Measurements from ENCODE around the gene COL23A1.
"Not testable (repeated sequence)": the region's sequence is repeated elsewhere in the genome, so short reads cannot be mapped to it uniquely, and the experiment has no call there.

Gene COL23A1

GRCh38 chr5:178313316-178313715 is 276.9 kb downstream of the COL23A1 start:
- DNase-seq: no peak

GRCh38 chr5:178312880-178313282 is 277.3 kb downstream of the COL23A1 start:
- DNase-seq: no peak

GRCh38 chr5:178310130-178310865 is 279.9 kb downstream of the COL23A1 start:
- no peak for DNase-seq

DNA sequence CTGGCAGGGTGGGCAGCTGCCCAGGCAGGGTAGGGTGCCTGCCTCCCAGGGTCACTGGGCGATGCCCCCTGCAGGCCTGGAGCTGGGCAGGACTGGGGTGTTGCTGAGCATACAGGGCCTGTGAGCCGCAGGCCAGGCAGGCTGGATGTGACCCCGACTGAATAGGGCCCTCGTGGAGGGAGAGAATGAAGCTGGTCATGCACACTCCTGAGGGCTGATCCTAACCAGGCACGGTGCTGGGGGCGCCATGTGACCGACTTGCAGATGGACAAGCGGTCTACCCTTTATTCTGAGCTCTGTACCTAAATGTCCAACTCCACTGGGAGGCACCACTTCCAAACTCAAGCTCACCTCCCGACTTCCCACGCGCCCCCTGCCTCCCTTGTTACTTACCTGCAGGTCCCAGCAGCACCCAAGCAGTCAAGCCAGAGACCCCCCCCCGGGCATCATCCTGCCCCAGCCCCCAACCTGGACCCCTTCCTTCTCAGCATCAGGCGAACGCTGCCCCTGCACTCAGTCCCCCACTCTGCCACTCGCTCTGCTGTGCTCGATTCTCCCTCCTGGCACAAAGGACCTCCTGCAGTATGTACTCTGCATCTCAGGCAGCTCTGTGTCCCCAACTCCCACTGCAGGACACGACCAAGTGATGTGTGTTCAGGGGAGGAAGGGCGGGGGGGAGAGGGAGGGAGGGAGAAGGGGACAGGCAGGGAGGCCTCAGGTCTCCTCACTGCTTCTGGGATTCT is 280.8 kb downstream of the COL23A1 start:
- no peak for DNase-seq

- no peak for DNase-seq
These were observed 281.6 kb downstream of the COL23A1 start for GRCh38 chr5:178308541-178309092.

- no peak for DNase-seq
These were observed 282.7 kb downstream of the COL23A1 start for GRCh38 chr5:178307267-178308045.

- no peak for DNase-seq
These were observed 283.6 kb downstream of the COL23A1 start for GRCh38 chr5:178306430-178307225.

DNA sequence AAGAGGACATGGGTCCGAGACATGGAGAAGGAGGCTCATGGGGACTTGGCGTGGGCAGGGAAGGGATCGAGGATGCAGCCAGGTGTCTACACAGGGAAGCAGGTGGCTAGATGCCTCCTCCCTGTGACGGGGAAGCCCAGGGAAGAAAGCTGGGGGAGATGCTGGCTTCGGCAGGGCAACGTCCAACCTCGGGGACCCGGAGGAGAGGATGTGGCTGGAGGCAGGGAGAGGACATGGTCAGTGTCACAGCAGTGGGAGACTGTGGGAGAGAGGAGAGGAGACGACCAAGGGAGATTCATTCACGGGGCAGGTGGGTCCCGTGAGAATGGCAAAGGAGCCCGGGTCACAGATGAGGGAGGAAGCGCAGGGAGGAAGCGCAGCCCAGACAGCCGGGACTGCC is 284.4 kb downstream of the COL23A1 start:
- no peak for DNase-seq

DNA sequence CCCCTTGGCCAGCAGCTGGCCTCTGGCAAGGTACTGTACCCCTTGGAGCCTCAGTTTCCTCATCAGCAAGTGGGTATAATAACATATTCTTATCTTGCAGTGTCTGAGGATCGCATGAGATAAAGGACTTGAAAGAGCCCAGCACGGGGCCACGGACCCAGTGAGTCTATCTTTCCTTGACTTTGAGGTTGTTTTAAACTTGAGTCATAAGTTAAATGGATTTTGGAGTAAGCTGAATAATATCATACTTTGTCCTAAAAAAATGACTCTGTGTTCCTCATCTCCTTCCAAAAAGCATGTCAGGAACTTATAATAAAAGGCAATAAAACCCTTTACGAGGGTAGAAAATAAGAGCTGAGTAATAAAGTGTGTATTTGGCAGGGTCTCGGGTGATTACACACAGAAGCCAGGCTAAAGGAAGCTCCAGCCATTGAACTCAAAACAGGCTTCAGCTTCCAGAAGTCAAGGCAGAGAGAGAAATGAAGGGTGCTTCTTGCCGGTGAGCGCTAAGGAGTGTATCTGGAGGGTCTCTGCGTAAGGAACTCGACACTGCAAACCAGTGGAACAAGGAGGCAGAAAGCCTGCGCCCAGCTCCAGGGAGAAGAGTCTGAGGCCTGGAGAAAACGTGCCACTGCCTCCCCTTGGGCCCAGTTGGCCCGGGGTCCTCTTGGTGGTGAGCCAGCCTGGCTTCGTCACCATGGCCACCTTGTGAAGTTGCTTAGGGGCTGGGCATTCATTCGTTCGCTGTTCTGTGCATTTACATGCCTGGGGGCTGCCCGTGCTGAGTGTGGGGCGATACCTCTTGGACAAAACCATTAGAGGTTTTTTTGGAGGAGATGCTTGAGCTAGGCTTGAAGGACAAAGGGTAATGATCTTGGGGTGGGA is 285.2 kb downstream of the COL23A1 start:
- no peak for DNase-seq

GRCh38 chr5:178304016-178304415 is 286.2 kb downstream of the COL23A1 start:
- DNase-seq: no peak

DNA sequence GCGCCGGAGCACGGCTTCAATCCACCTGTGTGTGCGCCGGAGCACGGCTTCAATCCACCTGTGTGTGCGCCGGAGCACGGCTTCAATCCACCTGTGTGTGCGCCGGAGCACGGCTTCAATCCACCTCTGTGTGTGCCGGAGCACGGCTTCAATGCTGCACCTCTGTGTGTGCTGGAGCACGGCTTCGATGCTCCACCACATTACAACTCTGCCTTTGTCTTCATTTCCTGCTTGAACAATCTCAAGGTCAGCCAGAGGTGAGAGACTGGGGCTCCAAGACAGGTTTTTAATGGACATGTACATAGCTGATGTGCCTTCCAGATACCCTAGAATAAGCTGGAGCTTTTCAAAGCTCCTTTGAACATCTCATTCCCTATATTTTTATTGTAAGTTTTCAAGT is 287.9 kb downstream of the COL23A1 start:
- not testable (repeated sequence) for DNase-seq

GRCh38 chr5:178301641-178302040 is 288.6 kb downstream of the COL23A1 start:
- DNase-seq: no peak

DNA sequence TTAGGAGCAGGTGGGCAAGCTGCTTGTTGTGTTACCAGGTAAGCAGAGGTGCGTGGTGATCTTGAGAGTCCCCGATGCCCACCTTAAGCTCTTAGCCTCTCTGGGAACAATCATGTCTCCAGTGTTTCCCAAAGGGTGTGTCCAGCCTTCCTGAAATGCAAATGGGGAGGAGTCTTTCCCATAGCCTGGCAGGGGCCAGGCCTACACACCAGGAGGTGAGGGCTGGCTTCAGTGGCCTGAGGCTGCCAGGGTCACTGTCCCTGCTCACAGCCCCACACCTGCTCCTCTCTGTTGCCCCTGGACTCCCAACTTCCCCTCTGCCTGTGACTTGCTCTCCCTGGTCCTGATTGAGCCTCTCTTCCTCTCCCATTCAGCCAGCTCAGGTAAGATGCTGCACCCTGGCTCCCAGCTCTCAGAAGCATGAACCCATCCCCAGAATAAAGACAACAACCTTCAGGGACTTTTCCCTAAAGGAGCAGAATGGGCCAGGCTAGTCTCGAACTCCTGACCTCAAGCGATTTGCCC is 291.8 kb downstream of the COL23A1 start:
- no peak for DNase-seq

DNA sequence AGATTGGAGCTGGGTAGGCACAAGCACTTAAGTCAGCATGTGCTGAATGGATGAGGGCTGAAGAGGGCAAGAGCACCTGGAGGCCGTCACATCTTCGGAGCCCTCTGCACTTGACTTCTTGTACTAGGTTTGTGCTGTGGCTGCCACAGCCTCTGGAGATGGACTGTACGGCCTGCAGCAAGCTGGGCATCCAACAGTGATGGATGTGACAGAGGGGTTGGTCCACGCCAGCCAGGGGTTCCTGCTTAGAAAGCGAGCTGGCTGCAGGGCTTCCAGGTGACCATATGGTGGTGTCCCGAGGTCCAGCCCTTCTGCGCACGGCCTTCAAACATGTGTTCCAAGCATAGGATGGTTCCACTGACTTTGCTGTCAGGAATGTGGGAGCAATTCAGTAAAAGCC is 292.4 kb downstream of the COL23A1 start:
- no peak for DNase-seq

- DNase-seq: no peak
These were observed 294.1 kb downstream of the COL23A1 start for GRCh38 chr5:178296066-178296465.

GRCh38 chr5:178295589-178295988 is 294.6 kb downstream of the COL23A1 start:
- no peak for DNase-seq

DNA sequence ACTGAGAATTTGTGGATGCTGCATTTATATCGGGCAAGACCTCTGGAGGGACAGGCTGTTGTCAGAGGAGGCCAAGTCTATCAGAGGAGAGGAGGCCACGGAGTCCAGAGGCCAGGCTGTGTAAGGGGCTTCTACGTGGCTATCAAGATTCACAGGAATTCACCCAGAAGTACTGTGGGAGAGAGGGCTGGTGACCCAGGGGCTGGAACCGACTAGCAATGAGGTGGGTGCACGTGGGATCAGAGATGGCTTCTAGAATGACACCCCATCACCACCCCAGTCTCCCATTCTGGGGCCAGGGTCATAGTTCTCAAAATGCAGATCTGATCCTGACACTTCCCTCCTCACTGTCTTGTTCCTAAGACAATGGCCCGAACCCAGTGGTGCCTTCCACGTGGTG is 296.4 kb downstream of the COL23A1 start:
- DNase-seq: no peak

DNA sequence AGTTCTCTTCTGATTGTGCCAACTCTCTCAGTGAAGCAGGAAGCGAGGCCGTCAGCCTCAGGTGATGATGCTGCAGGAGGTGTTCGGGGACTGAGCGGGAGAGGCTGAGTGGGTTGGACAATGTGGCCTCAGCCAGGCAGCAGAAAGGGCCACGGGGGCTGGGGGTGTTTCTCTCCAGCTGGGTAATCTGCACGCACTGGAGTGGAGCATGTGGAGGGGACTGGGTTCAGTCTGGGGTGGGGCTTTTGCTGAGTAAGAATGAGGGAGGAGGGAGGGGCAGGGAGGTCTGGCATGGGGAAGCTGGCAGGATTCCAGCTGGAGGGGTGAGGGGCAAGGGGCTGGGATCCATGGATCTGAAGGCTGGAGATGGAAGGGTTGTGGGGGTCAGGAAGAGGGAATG is 296.8 kb downstream of the COL23A1 start:
- no peak for DNase-seq

DNA sequence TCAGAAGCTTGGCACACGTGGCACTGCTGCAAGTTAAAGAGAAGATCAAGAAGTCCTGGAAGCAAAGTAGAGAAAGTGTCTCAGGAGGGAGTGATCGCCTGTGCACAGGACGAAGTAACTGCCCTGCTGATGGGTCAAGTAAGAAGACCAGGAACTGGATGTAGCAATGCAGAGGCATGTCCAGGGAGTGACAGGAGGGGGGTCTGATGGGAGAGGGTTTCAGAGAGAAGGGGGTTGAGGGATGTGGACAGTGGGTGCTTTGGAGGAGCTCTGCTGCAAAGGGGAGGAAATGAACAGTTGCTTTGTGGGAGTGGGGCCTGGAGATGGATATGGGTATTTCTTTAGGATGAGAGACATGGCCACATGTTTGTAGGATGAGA is 297.4 kb downstream of the COL23A1 start:
- DNase-seq: no peak

GRCh38 chr5:178291969-178292825 is 298.0 kb downstream of the COL23A1 start:
- DNase-seq: no peak

Measured in OCI-M1 (cell line).